ENCODE results near the gene PATL2. TPM values are rescaled to one million over a fixed set of nuclear protein-coding genes. Genes with fewer than 3 reads are reported as not detected.

Gene PATL2
- total and polyA plus RNA-seq, 2 experiments from 2014 or later: 0.33 to 0.49 TPM

DNA sequence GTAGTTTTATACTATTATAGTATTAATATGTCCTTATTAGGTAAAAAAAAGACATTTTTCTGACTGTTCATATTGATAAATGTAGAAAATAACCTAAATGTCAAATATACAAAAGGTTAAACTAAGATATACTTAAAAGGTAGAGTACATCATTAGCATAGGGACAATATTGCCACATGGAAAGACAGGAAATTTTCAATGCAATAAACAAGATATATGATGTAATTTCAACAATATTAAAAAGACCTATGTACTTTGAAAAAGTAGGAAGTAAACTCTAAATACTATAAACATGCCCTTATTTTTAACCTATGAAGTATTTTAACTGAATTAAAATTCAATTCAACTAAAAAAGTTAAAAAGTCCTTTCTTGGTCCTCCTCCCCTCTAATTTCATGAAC is 49.5 kb downstream of the PATL2 start:
- H3K27ac ChIP-seq: peak overlapping the region; percentile 32
- no peak for DNase-seq (ENCODE audit: low read depth in 1 of 2, low spot score in 1 of 2)
- no peaks in the 10 kb centered on the region for H3K27me3 ChIP-seq
- TF ChIP-seq, protein P1, sequence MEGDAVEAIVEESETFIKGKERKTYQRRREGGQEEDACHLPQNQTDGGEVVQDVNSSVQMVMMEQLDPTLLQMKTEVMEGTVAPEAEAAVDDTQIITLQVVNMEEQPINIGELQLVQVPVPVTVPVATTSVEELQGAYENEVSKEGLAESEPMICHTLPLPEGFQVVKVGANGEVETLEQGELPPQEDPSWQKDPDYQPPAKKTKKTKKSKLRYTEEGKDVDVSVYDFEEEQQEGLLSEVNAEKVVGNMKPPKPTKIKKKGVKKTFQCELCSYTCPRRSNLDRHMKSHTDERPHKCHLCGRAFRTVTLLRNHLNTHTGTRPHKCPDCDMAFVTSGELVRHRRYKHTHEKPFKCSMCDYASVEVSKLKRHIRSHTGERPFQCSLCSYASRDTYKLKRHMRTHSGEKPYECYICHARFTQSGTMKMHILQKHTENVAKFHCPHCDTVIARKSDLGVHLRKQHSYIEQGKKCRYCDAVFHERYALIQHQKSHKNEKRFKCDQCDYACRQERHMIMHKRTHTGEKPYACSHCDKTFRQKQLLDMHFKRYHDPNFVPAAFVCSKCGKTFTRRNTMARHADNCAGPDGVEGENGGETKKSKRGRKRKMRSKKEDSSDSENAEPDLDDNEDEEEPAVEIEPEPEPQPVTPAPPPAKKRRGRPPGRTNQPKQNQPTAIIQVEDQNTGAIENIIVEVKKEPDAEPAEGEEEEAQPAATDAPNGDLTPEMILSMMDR (IDR thresholded peaks at IDR 0.05; ENCODE audit: low read depth, low read length): no peak
- no peaks in the 10 kb centered on the region for H3K9me3 ChIP-seq (ENCODE audit: low read depth)
- no peak overlapping the region for H3K4me3 ChIP-seq
- peaks cover 17% of the 10 kb centered on the region for H3K4me1 ChIP-seq (ENCODE audit: low read depth)
- peaks cover 9% of the 10 kb centered on the region for H3K36me3 ChIP-seq

DNA sequence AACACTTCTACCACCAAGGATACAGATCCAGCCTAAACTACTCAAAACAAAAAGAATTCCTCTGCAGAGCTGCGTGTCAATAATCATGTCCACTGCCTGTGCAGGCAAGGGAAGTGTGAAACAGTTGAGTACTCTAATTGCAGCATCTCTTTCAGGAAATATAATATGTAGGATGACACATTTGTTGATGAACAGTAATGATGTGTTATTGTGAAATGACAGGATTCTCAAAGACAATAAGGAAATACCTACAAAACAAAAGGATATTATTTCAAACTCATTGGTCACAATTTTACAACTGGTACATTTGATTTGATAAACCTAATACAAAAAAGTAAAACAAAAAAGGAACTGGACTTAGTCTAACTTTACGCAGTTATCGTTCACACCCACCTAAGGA is 52.1 kb downstream of the PATL2 start:
- no peaks in the 10 kb centered on the region for H3K27me3 ChIP-seq
- TF ChIP-seq, protein P1 (IDR thresholded peaks at IDR 0.05; ENCODE audit: low read depth, low read length): no peak
- no peak for DNase-seq (ENCODE audit: low read depth in 1 of 2, low spot score in 1 of 2)
- H3K9me3 ChIP-seq (ENCODE audit: low read depth): no peaks in the 10 kb centered on the region
- H3K27ac ChIP-seq: no peak overlapping the region
- H3K4me1 ChIP-seq (ENCODE audit: low read depth): peaks cover 21% of the 10 kb centered on the region
- H3K4me3 ChIP-seq: no peak overlapping the region
- H3K36me3 ChIP-seq: peaks cover 23% of the 10 kb centered on the region

- Histone ChIP-seq H3K4me3 (no peak overlapping the region), H3K36me3 (peaks cover 35% of the 10 kb centered on the region), H3K27me3 (no peaks in the 10 kb centered on the region), H3K27ac (peak overlapping the region; percentile 80), H3K9me3 (ENCODE audit: low read depth) (no peaks in the 10 kb centered on the region), H3K4me1 (ENCODE audit: low read depth) (peaks cover 21% of the 10 kb centered on the region)
- no peak for DNase-seq (ENCODE audit: low read depth in 1 of 2, low spot score in 1 of 2)
- TF ChIP-seq, protein P1 (IDR thresholded peaks at IDR 0.05; ENCODE audit: low read depth, low read length): no peak
Measured at GRCh38 chr15:44657378-44657777, 53.7 kb downstream of the PATL2 start.

DNA sequence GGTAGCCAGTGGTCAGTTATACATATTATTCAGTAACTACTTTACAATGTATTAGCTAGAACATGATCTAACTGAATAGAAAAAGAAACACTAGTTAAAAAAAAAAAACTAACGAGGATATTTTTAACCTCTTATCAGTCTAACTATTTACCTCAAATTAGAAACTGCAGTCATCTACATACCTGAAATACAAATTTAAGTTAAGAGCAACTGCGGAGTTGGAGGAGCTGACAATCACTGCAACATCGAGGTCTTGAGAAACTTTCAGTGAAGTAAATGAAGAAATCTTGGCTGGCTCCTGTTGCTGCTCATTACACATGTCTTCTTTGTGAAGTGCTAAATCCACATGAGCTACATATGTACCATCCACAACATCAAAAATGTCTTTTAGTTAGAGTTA is 54.2 kb downstream of the PATL2 start:
- H3K4me3 ChIP-seq: no peak overlapping the region
- no peak for DNase-seq (ENCODE audit: low read depth in 1 of 2, low spot score in 1 of 2)
- H3K27ac ChIP-seq: peak overlapping the region; percentile 80
- H3K36me3 ChIP-seq: peaks cover 35% of the 10 kb centered on the region
- H3K27me3 ChIP-seq: no peaks in the 10 kb centered on the region
- H3K4me1 ChIP-seq (ENCODE audit: low read depth): peaks cover 16% of the 10 kb centered on the region
- TF ChIP-seq, protein P1 (IDR thresholded peaks at IDR 0.05; ENCODE audit: low read depth, low read length): no peak
- H3K9me3 ChIP-seq (ENCODE audit: low read depth): no peaks in the 10 kb centered on the region

- TF ChIP-seq, protein P1 (IDR thresholded peaks at IDR 0.05; ENCODE audit: low read depth, low read length): no peak
- Histone ChIP-seq H3K27ac (peak overlapping the region; percentile 80), H3K4me3 (no peak overlapping the region), H3K4me1 (ENCODE audit: low read depth) (peaks cover 14% of the 10 kb centered on the region), H3K36me3 (peaks cover 41% of the 10 kb centered on the region), H3K9me3 (ENCODE audit: low read depth) (no peaks in the 10 kb centered on the region), H3K27me3 (no peaks in the 10 kb centered on the region)
- DNase-seq (ENCODE audit: low read depth in 1 of 2, low spot score in 1 of 2): no peak
Measured at GRCh38 chr15:44656298-44656697, 54.8 kb downstream of the PATL2 start.

- Histone ChIP-seq H3K4me1 (ENCODE audit: low read depth) (peaks cover 14% of the 10 kb centered on the region), H3K27me3 (no peaks in the 10 kb centered on the region), H3K4me3 (no peak overlapping the region), H3K36me3 (peaks cover 50% of the 10 kb centered on the region), H3K27ac (no peak overlapping the region), H3K9me3 (ENCODE audit: low read depth) (no peaks in the 10 kb centered on the region)
- DNase-seq (ENCODE audit: low read depth in 1 of 2, low spot score in 1 of 2): peak in 1 of 2 donors; percentile 11
- TF ChIP-seq, protein P1 (IDR thresholded peaks at IDR 0.05; ENCODE audit: low read depth, low read length): no peak
Measured at GRCh38 chr15:44654858-44655257, 56.3 kb downstream of the PATL2 start.

All from cardiac muscle cell (in vitro differentiated cells and primary cell).